Stimulated activated naive CD4-positive, alpha-beta T cell treated with Interleukin-2 at 50 U/mL for 16 hours (primary cell): ENCODE data around the gene VWC2L.

Source experiments
- DNase-seq: peaks from one replicate; lab custom pipeline; 2025; lab: John Stamatoyannopoulos, UW

Gene VWC2L

DNA sequence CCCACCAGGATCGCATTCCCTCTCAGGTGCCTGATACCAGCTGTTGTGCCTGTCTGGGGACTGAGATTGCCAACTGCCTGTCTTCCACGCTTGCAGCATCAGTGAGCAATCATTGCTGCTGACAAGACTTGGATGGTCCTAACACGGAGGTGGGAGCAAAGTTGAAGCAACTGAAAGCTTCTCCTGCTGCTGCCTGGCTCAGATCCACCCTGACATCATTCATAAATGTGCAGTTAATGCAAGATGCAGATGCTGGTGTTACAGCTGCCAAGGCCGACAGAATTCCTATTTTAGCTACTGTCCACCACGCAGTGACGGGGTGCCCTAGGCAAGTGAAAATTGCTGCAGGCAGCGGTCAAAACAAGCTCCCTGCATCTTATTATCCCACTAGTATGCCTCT is 131.4 kb downstream of the VWC2L start:
- no peak for DNase-seq

DNA sequence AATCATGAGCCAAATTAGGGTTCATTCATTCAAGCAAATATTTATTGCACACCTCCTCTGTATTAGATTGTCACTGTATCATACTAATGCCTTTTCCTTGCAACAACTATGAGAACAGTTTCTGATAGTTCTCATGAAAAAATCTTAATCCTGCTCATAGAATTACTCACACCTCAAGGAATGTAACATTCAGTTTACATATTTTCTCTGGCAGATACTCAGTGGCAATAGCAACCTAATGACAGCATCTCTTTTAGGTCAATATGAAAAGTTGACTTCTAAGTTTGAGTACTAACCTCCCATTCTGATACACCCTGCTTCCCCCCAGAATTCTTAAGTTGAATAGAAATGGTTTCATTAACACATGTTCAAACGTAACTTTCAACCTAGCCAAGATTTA is 132.0 kb downstream of the VWC2L start:
- DNase-seq: no peak

DNA sequence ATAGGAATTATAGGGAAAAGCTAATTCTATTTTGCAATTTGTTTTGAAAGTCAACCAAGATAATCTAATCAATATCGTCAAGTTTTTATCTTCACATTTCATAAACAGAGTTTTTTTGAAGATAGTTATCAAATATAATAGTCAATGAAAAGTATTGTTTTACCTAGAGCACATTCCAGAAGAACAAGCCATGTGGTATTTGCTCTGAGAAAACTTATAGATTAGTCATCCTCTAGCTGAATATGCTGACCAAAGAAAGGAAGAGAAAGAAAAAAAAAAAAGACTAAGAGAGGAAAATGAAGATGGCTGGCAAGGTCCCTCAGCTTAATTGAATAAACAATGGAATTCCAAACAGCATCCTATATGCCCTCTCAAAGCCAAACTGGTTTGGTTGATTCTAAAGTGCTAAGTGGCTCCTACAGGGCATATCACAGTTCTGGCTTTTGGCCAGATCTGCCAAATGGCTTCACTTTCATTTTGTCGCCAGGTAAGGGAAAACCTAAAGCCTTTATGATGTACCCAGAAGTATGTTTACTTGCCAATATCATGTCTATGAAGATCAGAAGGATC is 132.6 kb downstream of the VWC2L start:
- DNase-seq: no peak

DNA sequence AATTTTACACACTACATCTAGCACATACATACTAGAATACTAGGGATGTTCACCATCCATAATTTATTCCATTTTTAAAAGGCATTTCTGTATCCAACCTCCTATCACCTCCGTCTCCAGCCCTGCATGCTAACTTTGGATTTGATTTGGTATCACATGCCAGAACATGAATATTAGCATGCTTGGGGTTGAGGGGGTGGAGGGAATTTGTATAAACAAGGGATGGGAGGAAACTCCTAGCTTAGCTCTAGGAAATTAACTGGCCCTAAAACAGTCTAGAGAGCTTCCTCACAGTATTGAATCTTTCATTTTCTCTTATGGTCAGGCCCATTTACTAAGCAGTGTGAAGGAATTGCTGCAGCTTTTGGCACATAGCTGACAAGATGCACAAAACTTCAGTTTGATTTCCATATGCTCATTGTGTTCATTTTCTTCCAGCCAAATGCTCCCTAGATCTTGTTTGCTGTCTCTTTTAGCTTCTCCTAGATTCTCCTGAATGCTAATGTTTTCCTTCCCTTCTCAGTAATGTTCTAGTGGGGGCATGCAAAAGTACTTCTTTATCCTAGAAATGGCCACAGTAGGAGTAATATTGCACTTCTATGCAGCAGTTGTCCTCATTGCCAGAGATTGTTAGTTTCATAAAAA is 135.2 kb downstream of the VWC2L start:
- no peak for DNase-seq

- DNase-seq: no peak
These were observed 137.1 kb downstream of the VWC2L start for GRCh38 chr2:214547931-214548330.

DNA sequence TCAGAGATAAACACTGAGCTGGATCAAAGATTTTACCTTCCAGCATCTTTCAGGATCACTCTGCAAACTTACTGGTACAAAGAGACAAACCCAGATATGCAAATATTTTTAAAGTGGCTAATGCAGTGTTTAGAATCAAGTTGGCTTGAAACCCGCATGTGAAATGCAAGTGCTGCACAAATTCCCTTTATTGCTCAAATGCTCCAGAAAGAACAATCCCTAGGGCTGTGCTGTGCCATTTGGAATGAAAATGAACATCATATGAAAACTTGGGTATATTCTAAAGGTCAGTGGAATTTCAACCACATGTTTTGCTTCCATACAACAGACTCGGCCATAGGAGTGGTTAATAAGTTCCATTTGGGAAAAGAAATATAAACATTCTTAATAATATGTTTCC is 139.1 kb downstream of the VWC2L start:
- no peak for DNase-seq

DNA sequence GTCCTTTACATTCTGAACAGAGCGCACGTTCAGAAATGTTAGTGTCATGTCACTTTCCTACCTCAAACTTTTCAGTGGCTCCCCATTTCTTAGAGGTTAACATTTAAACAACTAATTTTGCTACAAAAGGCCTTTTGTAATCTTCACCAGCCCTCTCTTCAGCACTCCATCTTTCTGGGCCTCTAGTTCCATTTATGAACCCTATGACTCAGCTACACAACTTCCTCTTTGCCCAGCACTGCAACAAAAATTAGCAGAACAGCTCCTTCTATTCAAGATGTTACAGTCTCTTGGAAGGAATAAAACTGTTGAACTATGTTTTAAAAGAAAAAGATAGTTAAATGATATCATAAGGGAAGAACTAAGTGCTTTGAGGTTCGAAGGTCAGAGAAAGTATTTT is 139.9 kb downstream of the VWC2L start:
- DNase-seq: no peak

- DNase-seq: no peak
These were observed 147.0 kb downstream of the VWC2L start for GRCh38 chr2:214557884-214558283.

DNA sequence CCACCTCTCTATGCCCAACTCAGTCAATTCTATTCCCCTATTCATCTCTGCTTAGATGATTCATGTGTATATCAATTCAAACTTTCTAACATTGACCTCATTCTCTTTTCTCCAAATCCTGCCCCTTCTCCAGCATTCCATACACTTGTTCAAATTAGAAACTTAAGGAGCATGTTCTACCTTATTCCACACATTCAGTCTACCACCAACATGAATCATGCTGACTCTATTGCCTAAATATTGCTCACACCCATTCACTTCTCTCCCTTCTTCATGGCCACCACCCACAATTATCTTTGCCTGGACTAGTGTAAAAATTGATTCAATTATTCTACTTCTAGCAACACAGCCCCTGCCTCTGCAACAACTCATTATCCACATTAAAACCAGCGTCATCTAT is 147.5 kb downstream of the VWC2L start:
- no peak for DNase-seq

GRCh38 chr2:214560176-214560575 is 149.3 kb downstream of the VWC2L start:
- no peak for DNase-seq

GRCh38 chr2:214560618-214561190 is 149.8 kb downstream of the VWC2L start:
- no peak for DNase-seq

DNA sequence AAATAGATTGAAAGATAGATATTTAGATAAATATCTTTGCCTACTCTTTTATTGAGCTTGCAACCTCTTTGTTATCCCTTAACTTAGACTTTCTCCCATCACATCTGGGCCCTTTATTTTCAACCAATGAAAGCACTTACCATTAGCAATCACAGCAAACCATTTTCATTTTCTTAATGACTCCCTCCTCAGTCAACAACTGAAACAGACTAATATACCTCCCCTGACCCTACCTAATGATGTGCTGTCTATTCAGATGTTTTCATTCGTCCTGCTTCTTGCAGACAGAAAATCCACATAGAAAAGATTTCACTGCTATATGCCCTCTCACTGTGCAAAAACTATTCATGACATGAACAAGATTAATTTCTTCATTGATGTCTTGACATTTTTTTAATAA is 154.4 kb downstream of the VWC2L start:
- no peak for DNase-seq

GRCh38 chr2:214566457-214566856 is 155.6 kb downstream of the VWC2L start:
- DNase-seq: no peak

DNA sequence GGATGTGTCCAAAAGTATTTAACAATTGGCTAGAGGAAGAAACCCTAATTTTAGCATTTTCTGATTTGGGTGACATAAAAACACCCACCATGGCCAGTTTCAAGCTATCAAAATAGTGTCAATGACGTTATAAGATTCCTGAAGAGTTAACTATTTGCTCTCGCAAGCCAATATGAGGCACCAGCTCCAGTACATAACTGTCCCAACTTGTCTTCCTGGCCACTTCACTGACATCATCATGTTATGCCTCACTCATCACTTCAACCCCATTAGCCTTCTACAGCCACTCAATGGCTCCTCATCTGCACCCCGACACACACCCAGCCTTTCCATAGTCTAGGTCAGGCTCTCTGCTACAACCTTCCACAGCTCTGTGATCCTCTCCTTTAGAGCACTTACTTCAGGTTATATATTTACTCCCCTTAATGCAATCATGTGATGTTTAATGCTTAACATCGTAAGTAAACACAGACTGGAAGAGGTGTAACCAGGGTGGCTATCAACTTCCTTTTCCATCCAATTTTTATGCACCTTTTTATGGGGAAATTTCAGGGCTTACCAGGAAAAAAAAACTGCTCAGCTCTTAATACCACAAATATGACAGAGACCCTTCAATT is 158.7 kb downstream of the VWC2L start:
- no peak for DNase-seq

- no peak for DNase-seq
These were observed 163.4 kb downstream of the VWC2L start for GRCh38 chr2:214574084-214574781.

- DNase-seq: no peak
These were observed 164.2 kb downstream of the VWC2L start for GRCh38 chr2:214575030-214575429.

- no peak for DNase-seq
These were observed 164.6 kb downstream of the VWC2L start for GRCh38 chr2:214575465-214575864.

GRCh38 chr2:214577769-214578168 is 166.9 kb downstream of the VWC2L start:
- DNase-seq: no peak

DNA sequence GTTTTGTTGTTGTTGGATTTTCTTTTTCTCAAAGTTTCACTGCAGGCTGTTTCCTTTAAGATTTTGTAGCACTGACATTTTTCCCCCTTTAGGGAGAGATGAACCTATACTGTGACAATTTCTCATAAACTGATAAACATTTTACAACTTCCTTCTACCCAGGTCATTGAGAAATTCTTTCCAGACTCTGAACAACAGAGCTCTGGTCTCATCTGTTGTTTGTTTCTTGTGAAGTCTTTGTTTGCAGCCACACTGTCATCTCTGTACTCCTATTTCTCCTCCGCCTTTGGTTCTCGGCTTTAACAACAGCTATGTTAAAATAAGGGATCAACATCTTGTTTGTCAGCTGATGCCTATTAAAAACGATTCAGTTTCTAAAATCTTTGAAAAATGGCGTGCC is 167.6 kb downstream of the VWC2L start:
- no peak for DNase-seq

- no peak for DNase-seq
These were observed 168.2 kb downstream of the VWC2L start for GRCh38 chr2:214579035-214579434.

- no peak for DNase-seq
These were observed 176.6 kb downstream of the VWC2L start for GRCh38 chr2:214587442-214587841.

DNA sequence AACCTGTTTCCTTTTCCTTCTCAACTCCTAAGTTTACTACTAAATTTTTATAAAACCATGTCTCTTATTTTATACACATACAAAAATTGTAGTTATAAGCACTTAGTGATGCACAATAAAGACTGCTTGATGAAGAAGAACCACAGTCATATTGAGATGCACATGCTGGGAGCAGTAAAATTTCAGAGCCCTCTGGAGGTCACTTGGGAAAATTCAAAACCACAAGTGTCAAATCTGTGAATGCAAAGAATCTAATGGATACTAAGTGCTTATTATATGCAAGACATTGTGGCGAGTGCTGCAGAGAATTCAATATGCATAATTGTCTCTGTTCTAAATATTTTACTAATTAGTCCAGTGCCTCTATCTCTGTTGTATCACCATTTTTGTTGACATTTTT is 180.5 kb downstream of the VWC2L start:
- DNase-seq: no peak

- no peak for DNase-seq
These were observed 181.2 kb downstream of the VWC2L start for GRCh38 chr2:214592011-214592410.
